ENCODE measurements around the gene ZNF431. TPM values are rescaled to one million over a fixed set of nuclear protein-coding genes. Genes with fewer than 3 reads are reported as not detected.

Gene ZNF431
- total and polyA plus RNA-seq, 2 experiments from 2014 or later, result 1.7 to 5.0 TPM

DNA sequence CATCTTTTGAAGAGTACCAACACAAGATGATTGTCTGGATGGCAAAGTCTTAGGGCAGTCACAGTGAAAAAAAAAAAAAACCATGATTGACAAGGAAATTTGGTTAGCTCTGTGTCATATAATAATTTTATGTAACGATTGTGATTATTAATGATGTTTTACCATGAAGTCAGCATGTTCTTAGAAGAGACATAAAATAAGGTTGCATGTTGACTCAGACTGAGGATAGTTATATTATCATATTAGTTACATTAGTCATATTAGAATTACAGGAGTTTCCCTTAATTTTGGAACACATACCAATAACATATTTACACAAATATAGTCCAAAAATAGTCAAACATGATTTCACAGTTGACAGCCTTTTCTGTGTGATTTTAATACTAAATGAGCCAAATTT lies 5.7 kb downstream of the ZNF431 start:
- no peaks in the 10 kb centered on the region for H3K9me2 ChIP-seq (ENCODE audit: insufficient read depth)
- H3K36me3 ChIP-seq (ENCODE audit: low read depth), result peaks cover 30% of the 10 kb centered on the region
- 17 to 28% methylated on average over 1 of the region's 1 CpG for WGBS, 2 experiments (ENCODE audit: low coverage in 1 of 2, low lambda C conversion rate in 2 of 2, missing lambda C conversion rate in 2 of 2)
- DNase-seq, result peak; percentile 38
- peaks cover 17% of the 10 kb centered on the region for H3K4me1 ChIP-seq (ENCODE audit: insufficient read depth)
- H3F3A ChIP-seq (ENCODE audit: insufficient read depth), result no peaks in the 10 kb centered on the region
- no peak overlapping the region for H3K4me2 ChIP-seq (ENCODE audit: unreplicated experiment)
- no peak overlapping the region for H3K4me3 ChIP-seq
- no peak overlapping the region for H3K27ac ChIP-seq
- no peak overlapping the region for H3K9ac ChIP-seq
- no peak for TF ChIP-seq EZH2 (IDR thresholded peaks at IDR 0.05; ENCODE audit: insufficient read depth, poor library complexity, severe bottlenecking)
- TF ChIP-seq EZH2phosphoT487 (IDR thresholded peaks at IDR 0.05; ENCODE audit: insufficient read depth, low read depth), result no peak
- H3K79me2 ChIP-seq (ENCODE audit: insufficient read depth), result peaks cover 50% of the 10 kb centered on the region
- H2AFZ ChIP-seq, result no peak overlapping the region
- H3K27me3 ChIP-seq (replicated peaks; ENCODE audit: insufficient read depth), result no peaks in the 10 kb centered on the region
- no peaks in the 10 kb centered on the region for H4K20me1 ChIP-seq (ENCODE audit: insufficient read depth)
- in situ Hi-C loops (cut with MboI), result no loop called here
- H3K9me3 ChIP-seq (ENCODE audit: low read depth), result no peaks in the 10 kb centered on the region

DNA sequence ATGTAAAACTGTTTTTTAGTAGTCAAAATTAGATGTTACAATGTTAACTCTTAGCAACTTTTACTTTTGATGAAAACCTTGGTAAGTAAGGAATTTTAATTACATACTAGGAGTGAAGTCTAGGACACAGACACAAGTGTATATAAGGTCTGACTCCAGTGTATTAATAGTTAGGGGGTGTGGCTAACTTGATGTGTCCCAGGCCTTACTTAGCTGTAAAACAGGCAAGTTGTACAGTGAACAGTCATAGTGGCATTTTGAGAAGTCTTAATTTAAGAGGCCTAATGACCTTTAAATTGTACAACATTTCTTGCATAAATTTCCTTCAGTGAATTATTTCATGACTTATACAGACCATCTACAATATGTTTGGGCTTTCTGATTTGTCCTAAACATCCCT lies 6.8 kb downstream of the ZNF431 start:
- H3K9ac ChIP-seq, result no peak overlapping the region
- no peak overlapping the region for H2AFZ ChIP-seq
- peaks cover 30% of the 10 kb centered on the region for H3K36me3 ChIP-seq (ENCODE audit: low read depth)
- no peak overlapping the region for H3K4me2 ChIP-seq (ENCODE audit: unreplicated experiment)
- H3K4me3 ChIP-seq, result no peak overlapping the region
- DNase-seq, result no peak
- H3K27ac ChIP-seq, result no peak overlapping the region
- in situ Hi-C loops (cut with MboI), result no loop called here
- peaks cover 45% of the 10 kb centered on the region for H3K79me2 ChIP-seq (ENCODE audit: insufficient read depth)
- no peaks in the 10 kb centered on the region for H3F3A ChIP-seq (ENCODE audit: insufficient read depth)
- no peaks in the 10 kb centered on the region for H3K9me3 ChIP-seq (ENCODE audit: low read depth)
- no peaks in the 10 kb centered on the region for H3K27me3 ChIP-seq (replicated peaks; ENCODE audit: insufficient read depth)
- no peaks in the 10 kb centered on the region for H3K9me2 ChIP-seq (ENCODE audit: insufficient read depth)
- TF ChIP-seq EZH2 (IDR thresholded peaks at IDR 0.05; ENCODE audit: insufficient read depth, poor library complexity, severe bottlenecking) (no peak), EZH2phosphoT487 (IDR thresholded peaks at IDR 0.05; ENCODE audit: insufficient read depth, low read depth) (no peak)
- H4K20me1 ChIP-seq (ENCODE audit: insufficient read depth), result no peaks in the 10 kb centered on the region
- H3K4me1 ChIP-seq (ENCODE audit: insufficient read depth), result peaks cover 6% of the 10 kb centered on the region; the same call in 1 of the 2 replicates

DNA sequence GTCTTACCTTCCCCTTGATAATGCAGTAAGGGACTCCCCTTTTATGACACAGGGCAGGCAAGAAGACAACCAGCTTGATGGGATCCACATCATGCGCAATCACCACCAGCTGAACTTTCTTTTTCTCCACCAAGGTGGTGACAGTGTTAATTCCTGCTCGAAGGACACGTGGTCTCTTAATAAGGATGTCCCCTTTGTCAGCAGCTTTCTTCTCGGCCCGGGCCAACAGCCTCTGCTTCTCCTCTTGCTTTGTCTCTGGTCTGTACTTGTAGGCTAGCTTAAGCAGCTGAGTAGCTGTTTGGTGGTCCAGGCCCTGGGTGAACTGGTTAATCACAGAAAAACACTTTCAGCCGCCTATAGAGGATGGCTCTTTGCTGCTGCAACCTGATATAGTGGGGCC lies 8.0 kb downstream of the ZNF431 start:
- no peaks in the 10 kb centered on the region for H3F3A ChIP-seq (ENCODE audit: insufficient read depth)
- no peak overlapping the region for H3K4me2 ChIP-seq (ENCODE audit: unreplicated experiment)
- no peaks in the 10 kb centered on the region for H3K27me3 ChIP-seq (replicated peaks; ENCODE audit: insufficient read depth)
- no peaks in the 10 kb centered on the region for H4K20me1 ChIP-seq (ENCODE audit: insufficient read depth)
- TF ChIP-seq EZH2 (IDR thresholded peaks at IDR 0.05; ENCODE audit: insufficient read depth, poor library complexity, severe bottlenecking) (no peak), EZH2phosphoT487 (IDR thresholded peaks at IDR 0.05; ENCODE audit: insufficient read depth, low read depth) (no peak)
- H3K9me3 ChIP-seq (ENCODE audit: low read depth), result no peaks in the 10 kb centered on the region
- no peak overlapping the region for H3K4me3 ChIP-seq
- peaks cover 37% of the 10 kb centered on the region for H3K79me2 ChIP-seq (ENCODE audit: insufficient read depth)
- peaks cover 26% of the 10 kb centered on the region for H3K36me3 ChIP-seq (ENCODE audit: low read depth)
- no peak overlapping the region for H3K27ac ChIP-seq
- H3K9me2 ChIP-seq (ENCODE audit: insufficient read depth), result no peaks in the 10 kb centered on the region
- H2AFZ ChIP-seq, result no peak overlapping the region
- 55 to 69% methylated on average over 6 of the region's 6 CpGs for WGBS, 2 experiments (ENCODE audit: low coverage in 1 of 2, low lambda C conversion rate in 2 of 2, missing lambda C conversion rate in 2 of 2)
- in situ Hi-C loops (cut with MboI), result no loop called here
- no peak for DNase-seq
- no peak overlapping the region for H3K9ac ChIP-seq
- no peaks in the 10 kb centered on the region for H3K4me1 ChIP-seq (ENCODE audit: insufficient read depth)

DNA sequence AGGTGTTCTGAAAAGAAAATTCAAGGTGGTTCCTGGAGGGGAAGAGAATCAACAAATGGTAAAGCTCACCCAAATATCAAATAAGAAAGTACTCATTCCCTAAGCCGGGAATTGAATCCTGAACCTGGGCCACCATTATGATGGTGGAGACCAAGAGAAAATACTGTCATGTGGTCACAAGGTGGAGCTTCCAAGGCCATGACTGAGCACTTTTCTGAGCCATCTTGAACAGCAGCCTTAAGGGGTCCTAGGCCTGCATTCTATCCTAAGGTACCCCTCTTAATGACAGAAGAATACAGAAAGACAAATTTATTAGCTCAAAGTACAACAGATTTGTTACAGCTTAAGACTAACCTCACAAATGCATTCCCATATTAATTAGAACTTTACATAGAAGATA lies 9.6 kb downstream of the ZNF431 start:
- in situ Hi-C loops (cut with MboI), result no loop called here
- Histone ChIP-seq H3K79me2 (ENCODE audit: insufficient read depth) (peaks cover 34% of the 10 kb centered on the region), H3K36me3 (ENCODE audit: low read depth) (peaks cover 26% of the 10 kb centered on the region), H3K9me3 (ENCODE audit: low read depth) (no peaks in the 10 kb centered on the region), H3K4me2 (ENCODE audit: unreplicated experiment) (no peak overlapping the region), H2AFZ (no peak overlapping the region), H3K27ac (no peak overlapping the region), H4K20me1 (ENCODE audit: insufficient read depth) (no peaks in the 10 kb centered on the region), H3K4me3 (no peak overlapping the region), H3K4me1 (ENCODE audit: insufficient read depth) (no peaks in the 10 kb centered on the region), H3K9ac (no peak overlapping the region), H3K27me3 (replicated peaks; ENCODE audit: insufficient read depth) (no peaks in the 10 kb centered on the region), H3F3A (ENCODE audit: insufficient read depth) (no peaks in the 10 kb centered on the region), H3K9me2 (ENCODE audit: insufficient read depth) (no peaks in the 10 kb centered on the region)
- DNase-seq, result no peak
- WGBS, 2 experiments (ENCODE audit: low coverage in 1 of 2, low lambda C conversion rate in 2 of 2, missing lambda C conversion rate in 2 of 2), result 100% methylated on average over 1 of the region's 1 CpG
- TF ChIP-seq EZH2phosphoT487 (IDR thresholded peaks at IDR 0.05; ENCODE audit: insufficient read depth, low read depth) (no peak), EZH2 (IDR thresholded peaks at IDR 0.05; ENCODE audit: insufficient read depth, poor library complexity, severe bottlenecking) (no peak)

DNA sequence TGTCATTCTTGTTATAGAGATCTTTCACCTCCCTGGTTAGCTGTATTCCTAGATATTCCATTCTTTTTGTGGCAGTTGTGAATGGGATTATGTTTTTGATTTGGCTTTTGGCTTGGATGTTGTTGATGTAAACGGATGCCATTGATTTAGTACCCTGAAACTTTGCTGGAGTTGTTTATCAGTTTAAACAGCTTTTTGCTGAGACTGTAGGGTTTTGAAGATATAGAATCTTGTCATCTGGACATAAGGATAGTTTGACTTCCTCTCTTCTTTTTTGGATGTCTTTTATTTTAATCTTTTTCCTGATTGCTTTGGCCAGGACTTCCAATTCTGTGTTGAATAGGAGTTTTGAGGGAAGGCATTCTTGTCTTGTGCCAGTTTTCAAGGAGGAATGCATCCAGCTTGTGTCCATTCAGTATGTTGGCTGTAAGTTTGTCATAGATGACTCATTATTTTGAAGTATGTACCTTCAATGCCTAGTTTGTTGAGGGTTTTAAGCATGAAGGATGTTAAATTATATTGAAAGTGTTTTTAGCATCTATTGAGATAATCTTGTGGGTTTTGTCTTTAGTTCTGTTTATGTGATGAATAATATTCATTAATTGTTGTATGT lies 16.8 kb downstream of the ZNF431 start:
- in situ Hi-C loops (cut with MboI), result no loop called here

More for the DNA sequence above, 16.8 kb downstream of the ZNF431 start:
- Histone ChIP-seq H2AFZ (no peak overlapping the region), H3K9me3 (ENCODE audit: low read depth) (no peaks in the 10 kb centered on the region), H3K27ac (no peak overlapping the region), H3K4me3 (no peak overlapping the region), H3K9me2 (ENCODE audit: insufficient read depth) (no peaks in the 10 kb centered on the region), H3K36me3 (ENCODE audit: low read depth) (0 out of 2 replicates have a peak, but pooled peaks cover 4% of the 10 kb centered on the region), H3K27me3 (replicated peaks; ENCODE audit: insufficient read depth) (no peaks in the 10 kb centered on the region), H3K79me2 (ENCODE audit: insufficient read depth) (peaks cover 89% of the 10 kb centered on the region), H3K9ac (no peak overlapping the region), H4K20me1 (ENCODE audit: insufficient read depth) (no peaks in the 10 kb centered on the region), H3K4me1 (ENCODE audit: insufficient read depth) (peaks cover 9% of the 10 kb centered on the region; the same call in 1 of the 2 replicates), H3F3A (ENCODE audit: insufficient read depth) (peaks cover 10% of the 10 kb centered on the region), H3K4me2 (ENCODE audit: unreplicated experiment) (no peak overlapping the region)
- TF ChIP-seq EZH2phosphoT487 (IDR thresholded peaks at IDR 0.05; ENCODE audit: insufficient read depth, low read depth), result no peak
- no peak for TF ChIP-seq EZH2 (IDR thresholded peaks at IDR 0.05; ENCODE audit: insufficient read depth, poor library complexity, severe bottlenecking)
- 50 to 53% methylated on average over 1 of the region's 1 CpG for WGBS, 2 experiments (ENCODE audit: low coverage in 1 of 2, low lambda C conversion rate in 2 of 2, missing lambda C conversion rate in 2 of 2)
- peak; percentile 55 for DNase-seq

Measured in GM23248 (cell line).